Measurements from ENCODE around the gene PKD2L2. TPM values are rescaled to one million over a fixed set of nuclear protein-coding genes. Genes with fewer than 3 reads are reported as not detected.

Gene PKD2L2
- total RNA-seq, 2 experiments from 2014 or later = not detected

GRCh38 chr5:137887831-137888230, 1.4 kb upstream of the PKD2L2 start:
- Histone ChIP-seq H3K36me3 (ENCODE audit: insufficient read depth, low read length) (no peaks in the 10 kb centered on the region), H3K27me3 (ENCODE audit: control insufficient read depth in 1 of 2, insufficient read depth in 2 of 2, low read length in 2 of 2) (no peaks in the 10 kb centered on the region), H3K4me3 (ENCODE audit: low read length) (no peak overlapping the region), H3K27ac (ENCODE audit: low read depth in 1 of 2, low read length in 2 of 2) (no peak overlapping the region), H3K4me1 (ENCODE audit: insufficient read depth, low read length) (peaks cover 16% of the 10 kb centered on the region), H3K9me3 (ENCODE audit: control insufficient read depth in 1 of 2, insufficient read depth in 1 of 2, low read length in 2 of 2) (peaks cover 0 to 4% of the 10 kb centered on the region in 2 experiments)
- H3K27ac Mint-ChIP-seq = no peak overlapping the region
- intact Hi-C loops (cut with DNase I, micrococcal nuclease) = loop anchor here in 1 of 2 experiments (5.0 kb wide), 1 partner anchor 131 kb away; no protein-coding TSS in a partner anchor
- POLR2A ChIA-PET = interaction anchor here (2.0 kb wide), 1 partner anchor 134 kb away, joined by 25 read pairs; the partner anchor contains the start of gene HNRNPA0
- peaks cover 6% of the 10 kb centered on the region for H3K36me3 Mint-ChIP-seq (ENCODE audit: low read depth)
- peaks cover 29% of the 10 kb centered on the region for H3K4me1 Mint-ChIP-seq (ENCODE audit: low read depth)
- H3K4me3 Mint-ChIP-seq = peak overlapping the region; percentile 86
- no peaks in the 10 kb centered on the region for H3K9me3 Mint-ChIP-seq
- ATAC-seq (ENCODE audit: poor library complexity) (no peak), DNase-seq (no peak)
- TF ChIP-seq CTCF (IDR thresholded peaks at IDR 0.05) = no peak
- no peaks in the 10 kb centered on the region for H3K27me3 Mint-ChIP-seq
- CTCF ChIA-PET = no interaction called here

- no peak for TF ChIP-seq CTCF (IDR thresholded peaks at IDR 0.05)
- Histone ChIP-seq H3K27ac (ENCODE audit: low read depth in 1 of 2, low read length in 2 of 2) (peak overlapping the region in 1 of 2 donors; percentile 84), H3K36me3 (ENCODE audit: insufficient read depth, low read length) (no peaks in the 10 kb centered on the region), H3K27me3 (ENCODE audit: control insufficient read depth in 1 of 2, insufficient read depth in 2 of 2, low read length in 2 of 2) (no peaks in the 10 kb centered on the region), H3K4me1 (ENCODE audit: insufficient read depth, low read length) (peaks cover 16% of the 10 kb centered on the region), H3K4me3 (ENCODE audit: low read length) (peak overlapping the region; percentile 67), H3K9me3 (ENCODE audit: control insufficient read depth in 1 of 2, insufficient read depth in 1 of 2, low read length in 2 of 2) (peaks cover 0 to 4% of the 10 kb centered on the region in 2 experiments)
- ChIA-PET POLR2A (interaction anchor here (0.9 to 2.0 kb wide), 7 partner anchors 10 to 147 kb away, joined by 3 to 25 read pairs (median 3); partner anchors contain the start of genes FAM13B and HNRNPA0), CTCF (no interaction called here)
- ATAC-seq (ENCODE audit: poor library complexity) (no peak), DNase-seq (peak in 1 of 14 experiments; percentile 23)
- H3K27me3 Mint-ChIP-seq = peaks cover 3% of the 10 kb centered on the region
- H3K9me3 Mint-ChIP-seq = no peaks in the 10 kb centered on the region
- H3K4me1 Mint-ChIP-seq (ENCODE audit: low read depth) = peaks cover 29% of the 10 kb centered on the region
- intact Hi-C loops (cut with DNase I, micrococcal nuclease) = loop anchor here in 1 of 2 experiments (5.0 kb wide), 1 partner anchor 131 kb away; no protein-coding TSS in a partner anchor
- peaks cover 6% of the 10 kb centered on the region for H3K36me3 Mint-ChIP-seq (ENCODE audit: low read depth)
- peak overlapping the region; percentile 86 for H3K4me3 Mint-ChIP-seq
- peak overlapping the region; percentile 93 for H3K27ac Mint-ChIP-seq
These were observed 793 bp upstream of the PKD2L2 start for GRCh38 chr5:137888466-137888862.

- POLR2A ChIA-PET = no interaction called here
These were observed 1.6 kb downstream of the PKD2L2 start for GRCh38 chr5:137890845-137891244.

More at GRCh38 chr5:137890845-137891244, 1.6 kb downstream of the PKD2L2 start:
- Histone ChIP-seq H3K27ac (ENCODE audit: low read depth in 1 of 2, low read length in 2 of 2) (no peak overlapping the region), H3K4me1 (ENCODE audit: insufficient read depth, low read length) (peaks cover 16% of the 10 kb centered on the region), H3K27me3 (ENCODE audit: control insufficient read depth in 1 of 2, insufficient read depth in 2 of 2, low read length in 2 of 2) (no peaks in the 10 kb centered on the region), H3K4me3 (ENCODE audit: low read length) (no peak overlapping the region), H3K9me3 (ENCODE audit: control insufficient read depth in 1 of 2, insufficient read depth in 1 of 2, low read length in 2 of 2) (peaks cover 0 to 4% of the 10 kb centered on the region in 2 experiments), H3K36me3 (ENCODE audit: insufficient read depth, low read length) (no peaks in the 10 kb centered on the region)
- DNase-seq = no peak
- no peaks in the 10 kb centered on the region for H3K9me3 Mint-ChIP-seq
- TF ChIP-seq CTCF (IDR thresholded peaks at IDR 0.05) = no peak
- CTCF ChIA-PET = no interaction called here
- H3K27me3 Mint-ChIP-seq = peaks cover 4% of the 10 kb centered on the region
- peaks cover 29% of the 10 kb centered on the region for H3K4me1 Mint-ChIP-seq (ENCODE audit: low read depth)
- intact Hi-C loops (cut with DNase I, micrococcal nuclease) = no loop called here
- H3K4me3 Mint-ChIP-seq = no peak overlapping the region
- peaks cover 6% of the 10 kb centered on the region for H3K36me3 Mint-ChIP-seq (ENCODE audit: low read depth)
- ATAC-seq (ENCODE audit: poor library complexity) = no peak
- no peak overlapping the region for H3K27ac Mint-ChIP-seq

Measured in CD4-positive, alpha-beta T cell (primary cell).